ENCODE results near the gene IFT43. TPM values are rescaled to one million over a fixed set of nuclear protein-coding genes. Genes with fewer than 3 reads are reported as not detected.

The IFT43 gene
- total RNA-seq, 4 donors from 2014 or later = 16.2 to 31.4 (median 26.1) TPM

DNA sequence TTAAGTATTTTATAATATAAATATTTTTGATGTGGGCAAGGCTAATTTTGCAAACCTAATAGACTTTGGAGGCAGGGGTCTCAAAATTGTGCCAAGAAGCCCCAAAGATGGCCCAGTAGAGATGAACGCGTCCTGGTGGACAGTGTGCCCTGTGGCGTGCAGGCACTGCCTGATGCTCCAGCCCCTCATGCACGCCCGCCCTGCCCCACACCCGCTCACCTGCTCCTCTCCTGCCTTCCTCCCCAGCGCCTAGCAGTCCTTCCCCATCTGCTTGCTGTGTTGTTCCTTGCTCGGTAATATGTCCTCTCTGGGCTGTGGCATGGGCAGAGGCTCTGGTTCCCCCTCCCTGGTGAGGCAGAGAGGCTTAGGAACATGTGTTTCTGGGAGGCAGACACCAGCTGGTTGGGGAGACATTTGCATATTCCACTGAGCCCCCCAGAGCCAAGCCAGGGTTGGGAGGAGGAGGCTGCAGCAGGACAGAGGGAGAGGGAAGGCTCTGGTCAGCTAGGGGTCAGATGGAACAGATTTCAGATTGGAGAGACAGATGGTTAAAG, 119.3 kb downstream of the IFT43 start:
- Histone ChIP-seq H3K27ac (no peak overlapping the region), H3K9me3 (no peaks in the 10 kb centered on the region), H3K4me1 (no peaks in the 10 kb centered on the region), H3K27me3 (peaks cover 0 to 8% of the 10 kb centered on the region in 2 donors), H3K4me3 (no peak overlapping the region), H3K36me3 (no peaks in the 10 kb centered on the region)
- WGBS, 2 donors = 86 to 89% methylated on average over 8 of the region's 8 CpGs
- TF ChIP-seq EP300 (IDR thresholded peaks at IDR 0.05) (no peak), POLR2A (IDR thresholded peaks at IDR 0.05) (no peak)
- TF ChIP-seq, protein P1, sequence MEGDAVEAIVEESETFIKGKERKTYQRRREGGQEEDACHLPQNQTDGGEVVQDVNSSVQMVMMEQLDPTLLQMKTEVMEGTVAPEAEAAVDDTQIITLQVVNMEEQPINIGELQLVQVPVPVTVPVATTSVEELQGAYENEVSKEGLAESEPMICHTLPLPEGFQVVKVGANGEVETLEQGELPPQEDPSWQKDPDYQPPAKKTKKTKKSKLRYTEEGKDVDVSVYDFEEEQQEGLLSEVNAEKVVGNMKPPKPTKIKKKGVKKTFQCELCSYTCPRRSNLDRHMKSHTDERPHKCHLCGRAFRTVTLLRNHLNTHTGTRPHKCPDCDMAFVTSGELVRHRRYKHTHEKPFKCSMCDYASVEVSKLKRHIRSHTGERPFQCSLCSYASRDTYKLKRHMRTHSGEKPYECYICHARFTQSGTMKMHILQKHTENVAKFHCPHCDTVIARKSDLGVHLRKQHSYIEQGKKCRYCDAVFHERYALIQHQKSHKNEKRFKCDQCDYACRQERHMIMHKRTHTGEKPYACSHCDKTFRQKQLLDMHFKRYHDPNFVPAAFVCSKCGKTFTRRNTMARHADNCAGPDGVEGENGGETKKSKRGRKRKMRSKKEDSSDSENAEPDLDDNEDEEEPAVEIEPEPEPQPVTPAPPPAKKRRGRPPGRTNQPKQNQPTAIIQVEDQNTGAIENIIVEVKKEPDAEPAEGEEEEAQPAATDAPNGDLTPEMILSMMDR (IDR thresholded peaks at IDR 0.05) = no peak
- no peak for DNase-seq (ENCODE audit: low spot score in 2 of 2)

GRCh38 chr14:76106188-76106587, 120.6 kb downstream of the IFT43 start:
- 81 to 89% methylated on average over 2 of the region's 2 CpGs for WGBS, 2 donors
- Histone ChIP-seq H3K4me1 (no peaks in the 10 kb centered on the region), H3K4me3 (no peak overlapping the region), H3K36me3 (no peaks in the 10 kb centered on the region), H3K27me3 (no peaks in the 10 kb centered on the region), H3K27ac (no peak overlapping the region), H3K9me3 (no peaks in the 10 kb centered on the region)
- TF ChIP-seq, protein P1 (IDR thresholded peaks at IDR 0.05) = no peak
- no peak for TF ChIP-seq POLR2A (IDR thresholded peaks at IDR 0.05)
- no peak for TF ChIP-seq EP300 (IDR thresholded peaks at IDR 0.05)
- no peak for DNase-seq (ENCODE audit: low spot score in 2 of 2)

GRCh38 chr14:76109087-76109880, 123.7 kb downstream of the IFT43 start:
- H3K4me1 ChIP-seq = no peaks in the 10 kb centered on the region

GRCh38 chr14:76112889-76113624, 127.5 kb downstream of the IFT43 start:
- H3K27ac ChIP-seq = no peak overlapping the region
- H3K4me1 ChIP-seq = no peaks in the 10 kb centered on the region
- peaks cover 0 to 13% (median 0%) of the 10 kb centered on the region in 4 donors for H3K9me3 ChIP-seq
- WGBS, 2 donors = 59 to 62% methylated on average over 22 of the region's 22 CpGs
- H3K36me3 ChIP-seq = no peaks in the 10 kb centered on the region
- H3K27me3 ChIP-seq = no peaks in the 10 kb centered on the region
- no peak for TF ChIP-seq EP300 (IDR thresholded peaks at IDR 0.05)
- TF ChIP-seq, protein P1 (IDR thresholded peaks at IDR 0.05) = no peak
- no peak for TF ChIP-seq POLR2A (IDR thresholded peaks at IDR 0.05)
- no peak for DNase-seq (ENCODE audit: low spot score in 2 of 2)
- H3K4me3 ChIP-seq = no peak overlapping the region

More at GRCh38 chr14:76109087-76109880, 123.7 kb downstream of the IFT43 start:
- no peak overlapping the region for H3K27ac ChIP-seq
- no peak overlapping the region for H3K4me3 ChIP-seq
- peak; percentile 25 to 55 for DNase-seq (ENCODE audit: low spot score in 2 of 2)
- TF ChIP-seq EP300 (IDR thresholded peaks at IDR 0.05) (no peak), POLR2A (IDR thresholded peaks at IDR 0.05) (no peak)
- TF ChIP-seq, protein P1 (IDR thresholded peaks at IDR 0.05) = no peak
- H3K36me3 ChIP-seq = no peaks in the 10 kb centered on the region
- peaks cover 0 to 3% (median 0%) of the 10 kb centered on the region in 4 donors for H3K9me3 ChIP-seq
- H3K27me3 ChIP-seq = no peaks in the 10 kb centered on the region
- WGBS, 2 donors = 71 to 72% methylated on average over 14 of the region's 14 CpGs
